PC-9 (cell line): ENCODE data around the gene AHI1. TPM values are rescaled to one million over a fixed set of nuclear protein-coding genes. Genes with fewer than 3 reads are reported as not detected.

Experiments
- BruUV-seq: library from RNA; stranded (reverse); fragments of 400-500 nt; replicated peaks from 2 replicates; lab custom pipeline; 2021; lab: Mats Ljungman, UMichigan
- CTCF ChIA-PET: fragments of 300-600 bp; sonication (Branson Sonifier 250); formaldehyde crosslinking; loops from one replicate; lab custom pipeline; 2022; ENCODE audit warnings: antibody characterized with exemption; lab: Charles Lee
- POLR2A ChIA-PET: fragments of 300-600 bp; sonication (Branson Sonifier 250); formaldehyde crosslinking; loops from one replicate; lab custom pipeline; 2022; ENCODE audit warnings: antibody characterized with exemption; ENCODE audit not compliant: unreplicated experiment; lab: Charles Lee
- DNase-seq, 2 experiments: peaks; one replicate each; pipeline versions ENCODE4 v3.0.0 to v3.0.0-alpha.2; 2015 to 2022; ENCODE audit warnings: mixed read lengths in 1 of 2
- H2AFZ ChIP-seq: fragments of 200-600 bp; sonication (generic); 2 replicates; pipeline ENCODE4 v1.8.1; 2017; ENCODE audit warnings: antibody characterized with exemption
- H3F3A ChIP-seq: fragments of 200-600 bp; sonication (generic); 2 replicates; pipeline ENCODE4 v1.8.1; 2017; ENCODE audit warnings: antibody characterized with exemption, mild to moderate bottlenecking, low read depth; ENCODE audit not compliant: insufficient read depth
- H3K27ac ChIP-seq: fragments of 200-600 bp; sonication (generic); 2 replicates; pipeline ENCODE4 v1.6.1; 2016; ENCODE audit warnings: mixed run types
- H3K27me3 ChIP-seq: fragments of 200-600 bp; sonication (generic); 2 replicates; pipeline ENCODE4 v1.6.1; 2016; ENCODE audit warnings: low read depth, mixed run types; ENCODE audit not compliant: insufficient read depth
- H3K36me3 ChIP-seq: fragments of 200-600 bp; sonication (generic); 2 replicates; pipeline ENCODE4 v1.6.1; 2016; ENCODE audit warnings: low read depth, mixed run types
- H3K4me1 ChIP-seq: fragments of 200-600 bp; sonication (generic); replicated peaks from 2 replicates; pipeline ENCODE4 v1.6.1; 2016; ENCODE audit warnings: mixed run types; ENCODE audit not compliant: insufficient read depth
- H3K4me2 ChIP-seq: fragments of 200-600 bp; sonication (generic); 2 replicates; pipeline ENCODE4 v1.6.1; 2017; ENCODE audit warnings: mixed run types
- H3K4me3 ChIP-seq: fragments of 200-600 bp; sonication (generic); 2 replicates; pipeline ENCODE4 v1.6.1; 2016; ENCODE audit warnings: mixed run types
- H3K79me2 ChIP-seq: fragments of 200-600 bp; sonication (generic); 2 replicates; pipeline ENCODE4 v1.6.1; 2017; ENCODE audit warnings: low read depth, mixed run types
- H3K9me2 ChIP-seq: fragments of 200-600 bp; sonication (generic); 2 replicates; pipeline ENCODE4 v1.8.1; 2017; ENCODE audit warnings: mild to moderate bottlenecking; ENCODE audit not compliant: insufficient read depth
- H3K9me3 ChIP-seq: fragments of 200-600 bp; sonication (generic); 2 replicates; pipeline ENCODE4 v1.8.1; 2016; ENCODE audit warnings: low read depth; ENCODE audit not compliant: insufficient read depth
- H4K20me1 ChIP-seq: fragments of 200-600 bp; sonication (generic); 2 replicates; pipeline ENCODE4 v1.8.1; 2017; ENCODE audit not compliant: insufficient read depth
- EZH2 ChIP-seq: fragments of 200-600 bp; sonication (generic); IDR thresholded peaks from 2 replicates; pipeline ENCODE4 v1.8.0; 2017; ENCODE audit warnings: antibody characterized with exemption, low read depth
- intact Hi-C: fragments of 100-400 bp; cut with micrococcal nuclease; formaldehyde crosslinking; loops from one replicate; pipeline ENCODE4 v1.10.0; 2022; ENCODE audit not compliant: unreplicated experiment
- total RNA-seq: library from RNA; stranded (reverse); gene quantifications from 2 replicates; pipeline ENCODE4 v1.2.3, GENCODE V29; 2021
- TF ChIP-seq, protein P1 (sequence below): fragments of 200-600 bp; sonication (generic); conservative IDR thresholded peaks from 2 replicates; pipeline ENCODE4 v1.6.1; 2017; ENCODE audit warnings: mixed run types, antibody characterized with exemption, mild to moderate bottlenecking, moderate library complexity

AHI1 gene
- total RNA-seq, 1 experiment from 2014 or later = 19.9 TPM

DNA sequence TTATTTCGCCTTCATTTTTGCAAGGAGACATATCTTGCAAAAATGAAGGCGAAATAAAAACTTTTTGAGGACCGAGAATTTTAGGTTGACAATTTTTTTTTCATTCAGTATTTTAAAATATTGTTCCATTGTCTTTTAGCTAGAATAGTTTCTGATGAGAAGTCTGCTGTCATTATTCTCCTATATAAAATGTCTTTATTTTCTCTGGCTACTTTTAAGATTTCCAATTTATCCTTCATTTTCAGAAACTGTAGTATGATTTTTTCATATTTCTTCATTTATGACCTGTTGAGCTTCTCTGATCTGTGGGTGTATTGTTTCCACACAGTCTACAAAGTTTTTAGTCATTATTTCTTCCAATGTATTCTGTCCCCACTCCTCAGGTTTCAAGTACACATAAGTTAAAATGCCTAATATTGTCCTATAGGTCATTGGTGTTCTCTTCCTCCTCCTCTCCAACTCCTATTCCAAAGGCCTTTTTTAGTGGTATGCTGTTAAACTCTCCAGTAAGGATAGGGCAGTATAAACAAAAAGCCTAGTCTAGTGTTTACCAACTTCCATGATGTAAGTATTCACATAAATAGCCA, 15.7 kb downstream of the AHI1 start:
- no TSS peak for BruUV-seq
- Histone ChIP-seq H3K4me3 (no peak overlapping the region), H3F3A (no peaks in the 10 kb centered on the region), H3K4me1 (no peaks in the 10 kb centered on the region), H3K36me3 (peaks cover 67% of the 10 kb centered on the region), H3K27me3 (no peaks in the 10 kb centered on the region), H3K27ac (no peak overlapping the region), H3K9me2 (no peaks in the 10 kb centered on the region), H3K4me2 (no peak overlapping the region), H2AFZ (no peak overlapping the region), H3K9me3 (peaks cover 38% of the 10 kb centered on the region), H3K79me2 (no peaks in the 10 kb centered on the region), H4K20me1 (no peaks in the 10 kb centered on the region)
- intact Hi-C loops = no loop called here
- TF ChIP-seq EZH2 = no peak
- TF ChIP-seq, protein P1, sequence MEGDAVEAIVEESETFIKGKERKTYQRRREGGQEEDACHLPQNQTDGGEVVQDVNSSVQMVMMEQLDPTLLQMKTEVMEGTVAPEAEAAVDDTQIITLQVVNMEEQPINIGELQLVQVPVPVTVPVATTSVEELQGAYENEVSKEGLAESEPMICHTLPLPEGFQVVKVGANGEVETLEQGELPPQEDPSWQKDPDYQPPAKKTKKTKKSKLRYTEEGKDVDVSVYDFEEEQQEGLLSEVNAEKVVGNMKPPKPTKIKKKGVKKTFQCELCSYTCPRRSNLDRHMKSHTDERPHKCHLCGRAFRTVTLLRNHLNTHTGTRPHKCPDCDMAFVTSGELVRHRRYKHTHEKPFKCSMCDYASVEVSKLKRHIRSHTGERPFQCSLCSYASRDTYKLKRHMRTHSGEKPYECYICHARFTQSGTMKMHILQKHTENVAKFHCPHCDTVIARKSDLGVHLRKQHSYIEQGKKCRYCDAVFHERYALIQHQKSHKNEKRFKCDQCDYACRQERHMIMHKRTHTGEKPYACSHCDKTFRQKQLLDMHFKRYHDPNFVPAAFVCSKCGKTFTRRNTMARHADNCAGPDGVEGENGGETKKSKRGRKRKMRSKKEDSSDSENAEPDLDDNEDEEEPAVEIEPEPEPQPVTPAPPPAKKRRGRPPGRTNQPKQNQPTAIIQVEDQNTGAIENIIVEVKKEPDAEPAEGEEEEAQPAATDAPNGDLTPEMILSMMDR = no peak
- peak in 1 of 2 experiments; percentile 51 for DNase-seq
- CTCF ChIA-PET = no interaction called here
- POLR2A ChIA-PET = no interaction called here

DNA sequence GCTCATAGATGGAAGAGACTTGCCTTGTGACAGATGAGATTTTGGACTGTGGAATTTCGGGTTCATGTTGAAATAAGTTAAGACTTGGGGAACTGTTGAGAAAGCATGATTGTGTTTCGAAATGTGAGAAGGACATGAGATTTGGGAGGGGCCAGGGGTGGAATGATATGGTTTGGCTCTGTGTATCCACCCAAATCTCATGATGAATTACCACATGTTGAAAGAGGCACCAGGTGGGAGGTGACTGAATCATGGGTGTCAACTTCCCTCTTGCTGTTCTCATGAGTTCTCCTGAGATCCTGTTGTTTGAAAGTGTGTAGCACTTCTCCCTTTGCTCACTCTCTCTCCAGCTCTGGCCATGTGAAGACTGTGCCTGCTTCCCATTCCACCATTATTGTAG, 17.9 kb downstream of the AHI1 start:
- H3K4me3 ChIP-seq = no peak overlapping the region
- no peaks in the 10 kb centered on the region for H4K20me1 ChIP-seq
- POLR2A ChIA-PET = no interaction called here
- no peak overlapping the region for H3K4me2 ChIP-seq
- no peaks in the 10 kb centered on the region for H3K79me2 ChIP-seq
- CTCF ChIA-PET = no interaction called here
- H3K36me3 ChIP-seq = peaks cover 51% of the 10 kb centered on the region
- H3F3A ChIP-seq = no peaks in the 10 kb centered on the region
- no peaks in the 10 kb centered on the region for H3K4me1 ChIP-seq
- H2AFZ ChIP-seq = no peak overlapping the region
- H3K9me2 ChIP-seq = no peaks in the 10 kb centered on the region
- no peaks in the 10 kb centered on the region for H3K27me3 ChIP-seq
- BruUV-seq = no TSS peak
- H3K9me3 ChIP-seq = peaks cover 36% of the 10 kb centered on the region
- TF ChIP-seq EZH2 = no peak
- TF ChIP-seq, protein P1 = no peak
- no peak for DNase-seq
- H3K27ac ChIP-seq = no peak overlapping the region
- intact Hi-C loops = no loop called here

DNA sequence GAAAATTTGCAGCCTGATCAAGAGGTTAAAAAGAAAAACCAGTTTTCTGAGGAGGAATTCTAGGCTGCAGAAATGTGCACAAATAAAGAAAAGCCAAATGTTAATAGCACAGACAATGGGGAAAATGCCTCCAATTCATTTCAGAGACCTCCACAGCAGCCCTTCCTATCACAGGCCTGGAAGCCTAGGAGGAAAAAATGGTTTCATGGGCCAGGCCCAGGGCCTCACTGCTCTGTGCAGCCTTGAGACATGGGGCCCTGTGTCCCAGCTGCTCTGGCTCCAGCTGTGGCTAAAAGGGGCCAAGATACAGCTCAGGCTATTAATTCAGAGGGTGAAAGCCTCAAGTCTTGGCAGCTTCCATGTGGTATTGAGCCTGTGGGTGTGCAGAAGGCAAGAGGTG, 18.9 kb downstream of the AHI1 start:
- no peaks in the 10 kb centered on the region for H3K79me2 ChIP-seq
- H3F3A ChIP-seq = no peaks in the 10 kb centered on the region
- no peak for TF ChIP-seq EZH2
- TF ChIP-seq, protein P1 = no peak
- H3K36me3 ChIP-seq = peaks cover 45% of the 10 kb centered on the region
- ChIA-PET CTCF (no interaction called here), POLR2A (no interaction called here)
- H3K27ac ChIP-seq = no peak overlapping the region
- H3K4me1 ChIP-seq = no peaks in the 10 kb centered on the region
- no TSS peak for BruUV-seq
- H4K20me1 ChIP-seq = no peaks in the 10 kb centered on the region
- H3K4me3 ChIP-seq = no peak overlapping the region
- H3K9me3 ChIP-seq = peaks cover 30% of the 10 kb centered on the region
- DNase-seq = no peak
- no peaks in the 10 kb centered on the region for H3K9me2 ChIP-seq
- intact Hi-C loops = no loop called here
- H2AFZ ChIP-seq = no peak overlapping the region
- no peaks in the 10 kb centered on the region for H3K27me3 ChIP-seq
- no peak overlapping the region for H3K4me2 ChIP-seq
